Heart right ventricle (tissue), 16 donors: ENCODE measurements around the gene MAGI2. TPM values are rescaled to one million over a fixed set of nuclear protein-coding genes. Genes with fewer than 3 reads are reported as not detected.
A peak's percentile ranks its signal among the peaks of the same experiment; 100 is the strongest.

Experiments
- ATAC-seq, 8 donors: fragments of 200-7000 bp; cut with Tn5 transposase; one replicate each; pipeline ENCODE4 v1.9.1; 2020; ENCODE audit warnings: mild to moderate bottlenecking in 8 of 8, moderate library complexity in 8 of 8, moderate number of reproducible peaks in 1 of 8
- DNase-seq, 2 donors: peaks; one replicate each; pipeline ENCODE4 v3.0.0-alpha.2; 2020
- H3K27ac ChIP-seq, 10 donors: fragments of 200-600 bp; sonication (generic) in 2 of 10; one replicate each; pipeline versions ENCODE4 v1.5.0 to v1.8.0; 2020 to 2022; ENCODE audit warnings: mild to moderate bottlenecking in 3 of 10
- H3K27me3 ChIP-seq, 7 donors: fragments of 200-600 bp; one replicate each; pipeline ENCODE4 v1.8.0; 2021 to 2022; ENCODE audit warnings: mild to moderate bottlenecking in 2 of 7
- H3K36me3 ChIP-seq, 9 donors: fragments of 200-600 bp; sonication (generic) in 1 of 9; one replicate each; pipeline versions ENCODE4 v1.5.0 to v1.8.0; 2020 to 2022; ENCODE audit warnings: mild to moderate bottlenecking in 2 of 9
- H3K4me1 ChIP-seq, 9 donors: fragments of 200-600 bp; sonication (generic) in 1 of 9; one replicate each; pipeline versions ENCODE4 v1.5.0 to v1.8.0; 2020 to 2022; ENCODE audit warnings: mild to moderate bottlenecking in 4 of 9
- H3K4me3 ChIP-seq, 10 donors: fragments of 200-600 bp; sonication (generic) in 2 of 10; one replicate each; pipeline versions ENCODE4 v1.5.0 to v1.8.0; 2020 to 2022; ENCODE audit warnings: mild to moderate bottlenecking in 7 of 10, moderate library complexity in 2 of 10
- H3K9me3 ChIP-seq, 11 donors: fragments of 200-600 bp in 10 of 11; sonication (generic) in 2 of 11; one replicate each; pipeline versions ENCODE4 v1.5.0 to v1.8.0; 2013 to 2022; ENCODE audit warnings: mild to moderate bottlenecking in 2 of 11, control low read depth in 1 of 11, moderate library complexity in 1 of 11
- CTCF ChIP-seq, 9 donors: fragments of 200-600 bp; sonication (generic) in 2 of 9; IDR thresholded peaks; one replicate each; pipeline versions ENCODE4 v1.5.0 to v1.8.0; 2021 to 2022; ENCODE audit warnings: antibody characterized with exemption in 9 of 9, mild to moderate bottlenecking in 5 of 9, moderate library complexity in 1 of 9
- WGBS, 2 donors: extraction: QIAGEN DNeasy Blood & Tissue Kit; methylation state at CpG; one replicate each; pipeline ENCODE4 v1.1.7; 2013; ENCODE audit warnings: inconsistent platforms in 1 of 2; 5-methylcytosine and 5-hydroxymethylcytosine counted together
- intact Hi-C, 10 donors: fragments of 100-400 bp; cut with DNase I; formaldehyde crosslinking; loops; one replicate each; pipeline versions ENCODE4 v1.11.1 to v1.14.2; 2022
- polyA plus RNA-seq, 2 donors: library from polyadenylated mRNA; stranded (reverse); fragments of 200-250 nt; gene quantifications; one replicate each; pipeline ENCODE4 v1.2.3, GENCODE V29; 2013
- total RNA-seq, 10 donors: library from RNA; stranded (reverse); fragmentation: NEBNext Ultra II Directional in 3 of 10; extraction: Animal tissue kit (Norgen Biotek cat#: 25700) in 3 of 10; gene quantifications; one replicate each; pipeline versions ENCODE4 v1.2.1 to v1.2.4, GENCODE V29; 2021 to 2023
- donor health status: Arrhythmogenic right ventricular cardiomyopathy.
- donor health status: ischemic (EF 13 %, LVEDD 7.1; RV severe dilation, severe dysfunction).
- donor health status: healthy with polysubstance abuse.
- donor health status: DM: no; HTN: yes; CAD: no.
- donor health status: DM: no; HTN: no; CAD: no.
- donor health status: ischemic (EF 25% LVEDD 6.9; RV normal size, moderate dysfunction).
- donor health status: ischemic (EF 25% LVEDD 5.7; RV mildly dilated, moderate dysfunction).
- donor health status: healthy.
- donor health status: DM: yes; HTN: yes; CAD: no.
- donor health status: Ischemic cardiomyopathy.
- donor health status: ischemic (EF 35%, LVEDD 5.7; RV mildly dilated, moderate dysfunction).
- donor health status: nonischemic (EF 11% LVEDD 7.7; RV severe dilation, severe dysfunction).
- donor health status: DM: yes; HTN: yes; CAD: no.
- donor health status: PGD.
- donor health status: ischemic (EF 29% LVEDD 5.4; RV normal size, mild dysfunction).
- donor health status: nonischemic (EF 23%, LVEDD 6.1; RV moderate dilation, normal function).

The MAGI2 gene
- total and polyA plus RNA-seq, 12 donors: 0.83 to 6.0 (median 4.1) TPM

GRCh38 chr7:78018641-78019446 is 1434.6 kb downstream of the MAGI2 start:
- H3K27me3 ChIP-seq: peaks cover 0 to 17% (median 0%) of the 10 kb centered on the region in 7 donors

GRCh38 chr7:78017591-78018100 is 1435.8 kb downstream of the MAGI2 start:
- H3K4me1 ChIP-seq: peaks cover 0 to 49% (median 24%) of the 10 kb centered on the region in 9 donors
- no peak for DNase-seq
- peak overlapping the region in 1 of 10 donors; percentile 2 for H3K27ac ChIP-seq
- WGBS, 2 donors: 69 to 80% methylated on average over 5 of the region's 5 CpGs
- no peaks in the 10 kb centered on the region for H3K9me3 ChIP-seq
- no peak for TF ChIP-seq CTCF (IDR thresholded peaks at IDR 0.05)
- H3K4me3 ChIP-seq: peak overlapping the region in 5 of 10 donors; percentile 54 to 62 (median 56)
- intact Hi-C loops: loop anchor here in 4 of 10 donors (2.0 to 10.0 kb wide), 3 partner anchors 73 to 207 kb away; no protein-coding TSS in a partner anchor
- peaks cover 0 to 17% (median 0%) of the 10 kb centered on the region in 7 donors for H3K27me3 ChIP-seq
- no peaks in the 10 kb centered on the region for H3K36me3 ChIP-seq
- no peak for ATAC-seq

More at GRCh38 chr7:78018641-78019446, 1434.6 kb downstream of the MAGI2 start:
- peaks cover 0 to 49% (median 24%) of the 10 kb centered on the region in 9 donors for H3K4me1 ChIP-seq
- H3K4me3 ChIP-seq: peak overlapping the region; percentile 20 to 62 (median 54)
- peak overlapping the region in 9 of 10 donors; percentile 74 to 87 (median 82) for H3K27ac ChIP-seq
- no peaks in the 10 kb centered on the region for H3K36me3 ChIP-seq
- 4 to 5% methylated on average over 44 to 51 of the region's 51 CpGs for WGBS, 2 donors
- TF ChIP-seq CTCF (IDR thresholded peaks at IDR 0.05): peak in 5 of 9 donors; percentile 4 to 37 (median 18)
- no peaks in the 10 kb centered on the region for H3K9me3 ChIP-seq
- intact Hi-C loops: loop anchor here in 4 of 10 donors (2.0 to 10.0 kb wide), 3 partner anchors 74 to 206 kb away; no protein-coding TSS in a partner anchor
- ATAC-seq: no peak
- peak; percentile 34 to 36 for DNase-seq

- TF ChIP-seq CTCF (IDR thresholded peaks at IDR 0.05): no peak
- intact Hi-C loops: loop anchor here in 3 of 10 donors (10.0 kb wide), 2 partner anchors 71 to 209 kb away; no protein-coding TSS in a partner anchor
- H3K27me3 ChIP-seq: peaks cover 0 to 17% (median 0%) of the 10 kb centered on the region in 7 donors
- ATAC-seq (no peak), DNase-seq (no peak)
- H3K4me1 ChIP-seq: peaks cover 0 to 45% (median 24%) of the 10 kb centered on the region in 9 donors
- H3K27ac ChIP-seq: no peak overlapping the region
- no peak overlapping the region for H3K4me3 ChIP-seq
- WGBS, 2 donors: 55 to 60% methylated on average over 5 of the region's 5 CpGs
- H3K9me3 ChIP-seq: no peaks in the 10 kb centered on the region
- H3K36me3 ChIP-seq: no peaks in the 10 kb centered on the region
Observed at GRCh38 chr7:78015574-78016260, 1437.8 kb downstream of the MAGI2 start.

GRCh38 chr7:78014401-78014800 is 1439.1 kb downstream of the MAGI2 start:
- WGBS, 2 donors: 88% methylated on average over 3 of the region's 3 CpGs
- ATAC-seq: no peak
- Histone ChIP-seq H3K4me3 (no peak overlapping the region), H3K9me3 (peaks cover 0 to 1% (median 0%) of the 10 kb centered on the region in 11 donors), H3K36me3 (no peaks in the 10 kb centered on the region), H3K27me3 (peaks cover 0 to 17% (median 0%) of the 10 kb centered on the region in 7 donors), H3K4me1 (peaks cover 0 to 39% (median 19%) of the 10 kb centered on the region in 9 donors), H3K27ac (no peak overlapping the region)
- DNase-seq: no peak
- no peak for TF ChIP-seq CTCF (IDR thresholded peaks at IDR 0.05)
- intact Hi-C loops: loop anchor here in 3 of 10 donors (10.0 kb wide), 2 partner anchors 70 to 210 kb away; no protein-coding TSS in a partner anchor
